K562 (cell line): Measurements from ENCODE around the gene GIGYF2.

ENCODE experiments used
- ASH1L ChIP-seq: fragments of 450-650 bp; IDR thresholded peaks from 2 replicates; pipeline ENCODE4 v1.6.1; 2018; ENCODE audit warnings: borderline replicate concordance, mild to moderate bottlenecking, low read depth; ENCODE audit not compliant: partially characterized antibody
- CHD2 ChIP-seq: IDR thresholded peaks from 2 replicates; pipeline ENCODE4 v1.6.1; 2011; ENCODE audit warnings: low read depth, low read length
- ELF1 ChIP-seq: fragments of 200-800 bp; sonication (Bioruptor generic); IDR thresholded peaks from 2 replicates; pipeline ENCODE4 v1.6.1; 2016; ENCODE audit warnings: missing genetic modification characterization, missing compliant biosample characterization
- ELF4 ChIP-seq: fragments of 450-650 bp; formaldehyde crosslinking; IDR thresholded peaks from 2 replicates; pipeline ENCODE4 v1.4.0; 2022; ENCODE audit warnings: missing genetic modification characterization
- POLR2AphosphoS5 ChIP-seq: IDR thresholded peaks from 2 replicates; pipeline ENCODE4 v1.6.1; 2011; ENCODE audit warnings: mild to moderate bottlenecking, low read depth, low read length, moderate library complexity; ENCODE audit not compliant: control insufficient read depth, insufficient read depth
- YY1 ChIP-seq, 3 experiments: IDR thresholded peaks; 2 replicates each; pipeline ENCODE4 v1.6.1; 2011; ENCODE audit warnings: low read length in 2 of 3, mild to moderate bottlenecking in 2 of 3, moderate library complexity in 2 of 3, borderline replicate concordance in 1 of 3, control low read depth in 1 of 3, low read depth in 1 of 3; ENCODE audit not compliant: insufficient read depth in 3 of 3, insufficient replicate concordance in 2 of 3, control insufficient read depth in 1 of 3, insufficient read length in 1 of 3; ENCODE audit errors: extremely low read depth in 1 of 3
- TF ChIP-seq, protein P1 (sequence below): IDR thresholded peaks from 2 replicates; pipeline ENCODE4 v1.6.1; 2016; ENCODE audit warnings: missing genetic modification characterization, missing compliant biosample characterization

DNA sequence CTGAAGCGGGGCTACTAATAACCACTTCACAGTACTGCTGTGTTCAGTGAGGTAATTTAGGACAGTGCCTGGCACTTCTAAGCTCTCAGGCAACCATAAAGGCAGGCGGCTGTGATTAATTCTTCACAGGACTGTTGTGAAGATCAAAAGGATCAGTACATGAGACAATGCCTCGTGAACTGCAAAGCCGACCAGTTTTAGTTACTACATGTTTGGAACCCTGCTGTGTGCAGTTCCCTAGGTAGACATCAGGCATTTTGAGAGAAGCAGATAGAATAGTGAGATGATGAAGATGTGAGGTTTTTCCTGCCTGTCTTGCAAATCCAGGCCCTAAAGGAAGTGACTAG, 44.7 kb upstream of the GIGYF2 start:
- TF ChIP-seq YY1 (IDR thresholded peaks at IDR 0.05; ENCODE audit: borderline replicate concordance in 1 of 3, control insufficient read depth in 1 of 3, extremely low read depth in 1 of 3, insufficient read depth in 3 of 3, insufficient read length in 1 of 3, insufficient replicate concordance in 2 of 3, low read depth in 1 of 3, low read length in 2 of 3) (no peak), POLR2AphosphoS5 (no peak), ELF4 (no peak), ELF1 (tag) (no peak), CHD2 (no peak), ASH1L (no peak)
- TF ChIP-seq, protein P1, sequence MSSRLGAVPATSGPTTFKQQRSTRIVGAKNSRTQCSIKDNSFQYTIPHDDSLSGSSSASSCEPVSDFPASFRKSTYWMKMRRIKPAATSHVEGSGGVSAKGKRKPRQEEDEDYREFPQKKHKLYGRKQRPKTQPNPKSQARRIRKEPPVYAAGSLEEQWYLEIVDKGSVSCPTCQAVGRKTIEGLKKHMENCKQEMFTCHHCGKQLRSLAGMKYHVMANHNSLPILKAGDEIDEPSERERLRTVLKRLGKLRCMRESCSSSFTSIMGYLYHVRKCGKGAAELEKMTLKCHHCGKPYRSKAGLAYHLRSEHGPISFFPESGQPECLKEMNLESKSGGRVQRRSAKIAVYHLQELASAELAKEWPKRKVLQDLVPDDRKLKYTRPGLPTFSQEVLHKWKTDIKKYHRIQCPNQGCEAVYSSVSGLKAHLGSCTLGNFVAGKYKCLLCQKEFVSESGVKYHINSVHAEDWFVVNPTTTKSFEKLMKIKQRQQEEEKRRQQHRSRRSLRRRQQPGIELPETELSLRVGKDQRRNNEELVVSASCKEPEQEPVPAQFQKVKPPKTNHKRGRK = no peak
